Measurements from ENCODE around the gene TTC27. TPM values are rescaled to one million over a fixed set of nuclear protein-coding genes. Genes with fewer than 3 reads are reported as not detected.

Gene TTC27
- total RNA-seq, 4 donors from 2014 or later: 12.6 to 25.4 (median 16.9) TPM

- no peaks in the 10 kb centered on the region for H3K27me3 ChIP-seq
- no peak overlapping the region for H3K4me3 ChIP-seq (replicated peaks in 1 of 3)
- no peak for DNase-seq
- no peaks in the 10 kb centered on the region for H3K9me3 ChIP-seq
- 78 to 83% methylated on average over 2 of the region's 2 CpGs for WGBS, 2 donors
- H3K4me1 ChIP-seq: peaks cover 4 to 15% of the 10 kb centered on the region in 2 donors
- intact Hi-C loops (cut with DNase I): no loop called here
- TF ChIP-seq POLR2A (IDR thresholded peaks at IDR 0.05): no peak
- TF ChIP-seq CTCF (IDR thresholded peaks at IDR 0.05): no peak
- no peaks in the 10 kb centered on the region for H3K36me3 ChIP-seq
- H3K27ac ChIP-seq: no peak overlapping the region
Measured at GRCh38 chr2:32798829-32799228, 171.0 kb downstream of the TTC27 start.

GRCh38 chr2:32801741-32802140 is 173.9 kb downstream of the TTC27 start:
- H3K4me1 ChIP-seq: peaks cover 4 to 25% of the 10 kb centered on the region in 2 donors
- no peaks in the 10 kb centered on the region for H3K27me3 ChIP-seq
- H3K4me3 ChIP-seq (replicated peaks in 1 of 3): no peak overlapping the region
- no peak for DNase-seq
- H3K27ac ChIP-seq: no peak overlapping the region
- no peak for TF ChIP-seq CTCF (IDR thresholded peaks at IDR 0.05)
- no peak for TF ChIP-seq POLR2A (IDR thresholded peaks at IDR 0.05)
- WGBS, 2 donors: 99% methylated on average over 3 of the region's 3 CpGs
- H3K9me3 ChIP-seq: no peaks in the 10 kb centered on the region
- intact Hi-C loops (cut with DNase I): no loop called here
- no peaks in the 10 kb centered on the region for H3K36me3 ChIP-seq

GRCh38 chr2:32802877-32803276 is 175.0 kb downstream of the TTC27 start:
- WGBS, 2 donors: 96 to 99% methylated on average over 4 of the region's 4 CpGs
- no peak overlapping the region for H3K27ac ChIP-seq
- H3K4me1 ChIP-seq: peaks cover 4 to 25% of the 10 kb centered on the region in 2 donors
- no peak overlapping the region for H3K4me3 ChIP-seq (replicated peaks in 1 of 3)
- intact Hi-C loops (cut with DNase I): no loop called here
- DNase-seq: no peak
- TF ChIP-seq CTCF (IDR thresholded peaks at IDR 0.05) (no peak), POLR2A (IDR thresholded peaks at IDR 0.05) (no peak)
- H3K27me3 ChIP-seq: no peaks in the 10 kb centered on the region
- no peaks in the 10 kb centered on the region for H3K36me3 ChIP-seq
- no peaks in the 10 kb centered on the region for H3K9me3 ChIP-seq

- H3K9me3 ChIP-seq: no peaks in the 10 kb centered on the region
- DNase-seq: no peak
- intact Hi-C loops (cut with DNase I): no loop called here
- TF ChIP-seq POLR2A (IDR thresholded peaks at IDR 0.05): no peak
- no peak for TF ChIP-seq CTCF (IDR thresholded peaks at IDR 0.05)
- peaks cover 4 to 25% of the 10 kb centered on the region in 2 donors for H3K4me1 ChIP-seq
- H3K27me3 ChIP-seq: no peaks in the 10 kb centered on the region
- no peak overlapping the region for H3K4me3 ChIP-seq (replicated peaks in 1 of 3)
- 95 to 97% methylated on average over 2 of the region's 2 CpGs for WGBS, 2 donors
- no peak overlapping the region for H3K27ac ChIP-seq
- no peaks in the 10 kb centered on the region for H3K36me3 ChIP-seq
Measured at GRCh38 chr2:32804205-32804604, 176.4 kb downstream of the TTC27 start.

- DNase-seq: peak in 1 of 2 donors; percentile 14
- Histone ChIP-seq H3K4me3 (replicated peaks in 1 of 3) (no peak overlapping the region), H3K36me3 (no peaks in the 10 kb centered on the region), H3K9me3 (no peaks in the 10 kb centered on the region), H3K27ac (peak overlapping the region in 1 of 3 donors; percentile 17), H3K4me1 (peaks cover 3 to 13% of the 10 kb centered on the region in 2 donors), H3K27me3 (no peaks in the 10 kb centered on the region)
- intact Hi-C loops (cut with DNase I): no loop called here
- TF ChIP-seq CTCF (IDR thresholded peaks at IDR 0.05): no peak
- no peak for TF ChIP-seq POLR2A (IDR thresholded peaks at IDR 0.05)
- WGBS, 2 donors: 47 to 64% methylated on average over 4 of the region's 4 CpGs
Measured at GRCh38 chr2:32805104-32806095, 177.6 kb downstream of the TTC27 start.
